CD14-positive monocyte (primary cell): ENCODE data around the gene GSE1. TPM values are rescaled to one million over a fixed set of nuclear protein-coding genes. Genes with fewer than 3 reads are reported as not detected.

Source experiments
- DNase-seq, 3 donors: peaks; one replicate each; pipeline ENCODE4 v3.0.0-alpha.2; 2011 to 2022
- H2AFZ ChIP-seq: 2 replicates; pipeline ENCODE4 v1.6.0; 2012; ENCODE audit warnings: mild to moderate bottlenecking, low read depth, low read length, inconsistent platforms; ENCODE audit not compliant: insufficient read depth, poor library complexity, severe bottlenecking
- H3K27ac ChIP-seq, 2 donors: 1 replicate in 1 of 2; 2 replicates in 1 of 2; pipeline ENCODE4 v1.5.1; 2012 to 2013; ENCODE audit warnings: low read length in 2 of 2, control low read depth in 1 of 2, inconsistent platforms in 1 of 2, low read depth in 1 of 2, mild to moderate bottlenecking in 1 of 2
- H3K27me3 ChIP-seq, 2 donors: one replicate each; pipeline versions ENCODE4 v1.6.0 to v1.6.1; 2011 to 2013; ENCODE audit warnings: low read length in 2 of 2; ENCODE audit not compliant: control insufficient read depth in 2 of 2, insufficient read depth in 2 of 2
- H3K36me3 ChIP-seq, 2 donors: replicated peaks in 1 of 2; 1 replicate in 1 of 2; 2 replicates in 1 of 2; pipeline versions ENCODE4 v1.5.1 to v1.6.1; 2012 to 2013; ENCODE audit warnings: low read length in 2 of 2, control low read depth in 1 of 2, inconsistent platforms in 1 of 2, mild to moderate bottlenecking in 1 of 2; ENCODE audit not compliant: insufficient read depth in 2 of 2, control insufficient read depth in 1 of 2
- H3K4me1 ChIP-seq, 2 donors: 1 replicate in 1 of 2; 2 replicates in 1 of 2; pipeline versions ENCODE4 v1.5.1 to v1.6.1; 2012 to 2013; ENCODE audit warnings: low read length in 2 of 2, control low read depth in 1 of 2, inconsistent platforms in 1 of 2, mild to moderate bottlenecking in 1 of 2, moderate library complexity in 1 of 2; ENCODE audit not compliant: insufficient read depth in 2 of 2, control insufficient read depth in 1 of 2
- H3K4me2 ChIP-seq: replicated peaks from 2 replicates; pipeline ENCODE3; 2012; ENCODE audit warnings: low read length, moderate library complexity, mild to moderate bottlenecking; ENCODE audit not compliant: poor library complexity, severe bottlenecking; ENCODE audit errors: extremely low read depth
- H3K4me3 ChIP-seq, 3 experiments: fragments of 200-600 bp in 1 of 3; sonication (generic) in 1 of 3; replicated peaks in 1 of 3; 1 replicate in 2 of 3; 2 replicates in 1 of 3; pipeline ENCODE4 v1.5.1; 2011 to 2013; ENCODE audit warnings: low read length in 3 of 3, mild to moderate bottlenecking in 3 of 3, control low read depth in 2 of 3, low read depth in 2 of 3, inconsistent platforms in 1 of 3, moderate library complexity in 1 of 3
- H3K79me2 ChIP-seq: 2 replicates; pipeline ENCODE4 v1.6.0; 2012; ENCODE audit warnings: mild to moderate bottlenecking, control low read depth, inconsistent platforms, low read length, moderate library complexity; ENCODE audit not compliant: insufficient read depth
- H3K9ac ChIP-seq: 2 replicates; pipeline ENCODE4 v1.6.0; 2017; ENCODE audit warnings: low read length, mild to moderate bottlenecking; ENCODE audit not compliant: insufficient read depth, poor library complexity, severe bottlenecking
- H3K9me3 ChIP-seq, 2 donors: replicated peaks in 1 of 2; 1 replicate in 1 of 2; 2 replicates in 1 of 2; pipeline versions ENCODE4 v1.5.1 to v1.6.1; 2012 to 2013; ENCODE audit warnings: low read length in 2 of 2, control low read depth in 1 of 2; ENCODE audit not compliant: control insufficient read depth in 1 of 2, insufficient read depth in 1 of 2
- H4K20me1 ChIP-seq: 2 replicates; pipeline ENCODE4 v1.6.0; 2012; ENCODE audit warnings: mild to moderate bottlenecking, low read length, control low read depth, moderate library complexity; ENCODE audit not compliant: insufficient read depth
- H3K27ac Mint-ChIP-seq, 7 donors: one replicate each; pipeline ENCODE4 v1.8.0; 2020; ENCODE audit warnings: mild to moderate bottlenecking in 7 of 7, mixed read lengths in 7 of 7, moderate library complexity in 6 of 7, inconsistent platforms in 2 of 7
- H3K27me3 Mint-ChIP-seq, 3 donors: one replicate each; pipeline ENCODE4 v1.8.0; 2021 to 2022; ENCODE audit warnings: low read depth in 3 of 3, mild to moderate bottlenecking in 3 of 3, mixed read lengths in 3 of 3, moderate library complexity in 3 of 3, inconsistent platforms in 1 of 3
- H3K36me3 Mint-ChIP-seq, 2 donors: one replicate each; pipeline ENCODE4 v1.8.0; 2020; ENCODE audit warnings: mixed read lengths in 2 of 2, inconsistent platforms in 1 of 2, mild to moderate bottlenecking in 1 of 2
- H3K4me1 Mint-ChIP-seq: one replicate; pipeline ENCODE4 v1.8.0; 2020; ENCODE audit warnings: mild to moderate bottlenecking, mixed read lengths
- H3K4me3 Mint-ChIP-seq, 2 donors: one replicate each; pipeline ENCODE4 v1.8.0; 2020; ENCODE audit warnings: mild to moderate bottlenecking in 2 of 2, mixed read lengths in 2 of 2, moderate library complexity in 1 of 2
- H3K9me3 Mint-ChIP-seq, 7 donors: one replicate each; pipeline ENCODE4 v1.8.0; 2020 to 2022; ENCODE audit warnings: mixed read lengths in 7 of 7, mild to moderate bottlenecking in 6 of 7, moderate library complexity in 6 of 7, inconsistent platforms in 2 of 7
- WGBS: methylation state at CpG from one replicate; pipeline ENCODE4 v1.1.5; 2013; ENCODE audit warnings: missing lambda C conversion rate; ENCODE audit not compliant: insufficient coverage; 5-methylcytosine and 5-hydroxymethylcytosine counted together
- intact Hi-C, 2 donors: fragments of 100-400 bp; cut with micrococcal nuclease; formaldehyde crosslinking; loops; one replicate each; pipeline versions ENCODE4 v1.15.0 to v1.15.1; 2023
- polyA plus RNA-seq, 3 donors: library from polyadenylated mRNA; depleted of rRNA in 1 of 3; unstranded in 2 of 3; stranded (reverse) in 1 of 3; fragments of 300-500 nt in 2 of 3; fragments of >200 nt in 1 of 3; fragmentation: Illumina TruSeq in 2 of 3; gene quantifications; 1 replicate in 2 of 3; 2 replicates in 1 of 3; pipeline ENCODE4 v1.2.3, GENCODE V29; 2012 to 2021
- TF ChIP-seq, protein P1 (sequence below): fragments of 200-600 bp; IDR thresholded peaks from one replicate; pipeline ENCODE4 v1.8.0; 2022; ENCODE audit warnings: antibody characterized with exemption, mild to moderate bottlenecking

The GSE1 gene
- polyA plus RNA-seq, 3 donors = 0.67 to 38.9 (median 0.86) TPM

DNA sequence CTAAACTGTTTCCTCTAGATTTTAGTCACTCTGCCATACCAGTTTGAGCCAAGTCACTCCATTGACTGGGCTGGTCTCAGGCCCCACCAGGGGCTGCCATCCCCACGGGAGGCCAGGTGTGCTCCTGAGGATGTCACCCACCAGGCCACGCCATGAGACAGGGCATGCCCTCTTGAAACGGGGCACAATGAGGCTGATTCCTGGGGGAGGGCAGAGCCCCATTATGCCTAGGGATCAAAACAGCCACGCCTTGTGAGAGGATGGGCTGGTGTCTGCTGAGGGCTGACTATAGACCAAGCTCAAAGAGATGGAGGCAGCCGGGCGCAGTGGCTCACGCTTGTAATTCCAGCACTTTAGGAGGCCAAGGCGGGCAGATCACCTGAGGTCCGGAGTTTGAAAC, 54.1 kb downstream of the GSE1 start:
- H3K9me3 ChIP-seq = no peaks in the 10 kb centered on the region
- Mint-ChIP-seq H3K36me3 (peaks cover 92 to 99% of the 10 kb centered on the region in 2 donors), H3K4me1 (no peaks in the 10 kb centered on the region), H3K9me3 (no peaks in the 10 kb centered on the region), H3K27ac (peak overlapping the region in 1 of 7 donors; percentile 31), H3K4me3 (no peak overlapping the region), H3K27me3 (no peaks in the 10 kb centered on the region)
- no peak overlapping the region for H2AFZ ChIP-seq
- no peaks in the 10 kb centered on the region for H3K79me2 ChIP-seq
- H3K36me3 ChIP-seq = peaks cover 96 to 100% of the 10 kb centered on the region in 2 donors
- intact Hi-C loops = no loop called here
- no peak overlapping the region for H3K4me2 ChIP-seq
- TF ChIP-seq, protein P1, sequence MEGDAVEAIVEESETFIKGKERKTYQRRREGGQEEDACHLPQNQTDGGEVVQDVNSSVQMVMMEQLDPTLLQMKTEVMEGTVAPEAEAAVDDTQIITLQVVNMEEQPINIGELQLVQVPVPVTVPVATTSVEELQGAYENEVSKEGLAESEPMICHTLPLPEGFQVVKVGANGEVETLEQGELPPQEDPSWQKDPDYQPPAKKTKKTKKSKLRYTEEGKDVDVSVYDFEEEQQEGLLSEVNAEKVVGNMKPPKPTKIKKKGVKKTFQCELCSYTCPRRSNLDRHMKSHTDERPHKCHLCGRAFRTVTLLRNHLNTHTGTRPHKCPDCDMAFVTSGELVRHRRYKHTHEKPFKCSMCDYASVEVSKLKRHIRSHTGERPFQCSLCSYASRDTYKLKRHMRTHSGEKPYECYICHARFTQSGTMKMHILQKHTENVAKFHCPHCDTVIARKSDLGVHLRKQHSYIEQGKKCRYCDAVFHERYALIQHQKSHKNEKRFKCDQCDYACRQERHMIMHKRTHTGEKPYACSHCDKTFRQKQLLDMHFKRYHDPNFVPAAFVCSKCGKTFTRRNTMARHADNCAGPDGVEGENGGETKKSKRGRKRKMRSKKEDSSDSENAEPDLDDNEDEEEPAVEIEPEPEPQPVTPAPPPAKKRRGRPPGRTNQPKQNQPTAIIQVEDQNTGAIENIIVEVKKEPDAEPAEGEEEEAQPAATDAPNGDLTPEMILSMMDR = no peak
- no peaks in the 10 kb centered on the region for H3K27me3 ChIP-seq
- H3K4me1 ChIP-seq = no peaks in the 10 kb centered on the region
- H4K20me1 ChIP-seq = no peaks in the 10 kb centered on the region
- H3K4me3 ChIP-seq = no peak overlapping the region
- H3K27ac ChIP-seq = no peak overlapping the region
- 100% methylated on average over 9 of the region's 9 CpGs for WGBS
- no peak for DNase-seq
- H3K9ac ChIP-seq = no peak overlapping the region

DNA sequence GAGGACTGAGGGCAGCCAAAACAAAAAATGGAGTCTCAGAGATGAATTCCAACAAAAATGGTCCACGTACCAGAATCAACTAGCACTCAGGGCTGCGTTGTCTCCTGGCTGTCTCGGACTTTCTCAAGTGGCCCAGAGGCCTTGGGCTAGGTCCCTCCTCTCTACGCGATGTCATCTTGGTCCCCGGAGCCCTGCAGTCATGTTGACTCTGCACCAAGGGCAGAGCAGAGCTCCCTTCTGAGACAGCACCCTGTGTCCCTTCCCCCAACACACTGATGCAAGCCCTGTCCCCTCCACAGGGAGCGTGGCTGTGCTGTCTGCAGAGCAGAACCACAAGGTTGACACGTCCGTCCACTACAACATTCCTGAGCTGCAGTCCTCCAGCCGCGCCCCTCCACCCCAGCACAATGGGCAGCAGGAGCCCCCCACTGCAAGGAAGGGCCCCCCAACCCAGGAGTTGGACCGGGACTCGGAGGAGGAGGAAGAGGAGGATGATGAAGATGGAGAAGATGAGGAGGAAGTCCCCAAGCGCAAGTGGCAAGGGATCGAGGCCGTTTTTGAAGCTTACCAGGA, 54.8 kb downstream of the GSE1 start:
- Mint-ChIP-seq H3K36me3 (peaks cover 93 to 99% of the 10 kb centered on the region in 2 donors), H3K27me3 (no peaks in the 10 kb centered on the region), H3K4me1 (no peaks in the 10 kb centered on the region), H3K9me3 (no peaks in the 10 kb centered on the region), H3K27ac (peak overlapping the region in 1 of 7 donors; percentile 40), H3K4me3 (no peak overlapping the region)
- no peaks in the 10 kb centered on the region for H3K4me1 ChIP-seq
- intact Hi-C loops = no loop called here
- no peak overlapping the region for H3K27ac ChIP-seq
- peaks cover 96 to 100% of the 10 kb centered on the region in 2 donors for H3K36me3 ChIP-seq
- no peaks in the 10 kb centered on the region for H3K27me3 ChIP-seq
- no peak overlapping the region for H3K4me2 ChIP-seq
- H3K9me3 ChIP-seq = no peaks in the 10 kb centered on the region
- no peak for DNase-seq
- H2AFZ ChIP-seq = no peak overlapping the region
- no peak overlapping the region for H3K9ac ChIP-seq
- no peak overlapping the region for H3K4me3 ChIP-seq
- TF ChIP-seq, protein P1 = no peak
- no peaks in the 10 kb centered on the region for H3K79me2 ChIP-seq
- 96% methylated on average over 10 of the region's 16 CpGs for whole genome bisulfite sequencing
- H4K20me1 ChIP-seq = no peaks in the 10 kb centered on the region
